BLaER1 treated with 17β-estradiol and CSF1 and Interleukin-3, amounts not matched to agents 10 nM and 100 nM (cell line): Measurements from ENCODE around the gene MINDY4.

Experiments
- H3K27ac ChIP-seq, 11 experiments: shearing (Covaris generic); formaldehyde crosslinking; 2 replicates each; pipeline ENCODE4 v1.8.1; 2022
- H3K27me3 ChIP-seq, 11 experiments: shearing (Covaris generic); formaldehyde crosslinking; 2 replicates each; pipeline ENCODE4 v1.8.1; 2022
- H3K36me3 ChIP-seq, 11 experiments: shearing (Covaris generic); formaldehyde crosslinking; 2 replicates each; pipeline ENCODE4 v1.8.1; 2022
- H3K4me1 ChIP-seq, 10 experiments: shearing (Covaris generic); formaldehyde crosslinking; 2 replicates each; pipeline ENCODE4 v1.8.1; 2022
- H3K4me2 ChIP-seq, 11 experiments: shearing (Covaris generic); formaldehyde crosslinking; 2 replicates each; pipeline ENCODE4 v1.8.1; 2022
- H3K4me3 ChIP-seq, 10 experiments: shearing (Covaris generic); formaldehyde crosslinking; 2 replicates each; pipeline ENCODE4 v1.8.1; 2022
- H3K9ac ChIP-seq, 11 experiments: shearing (Covaris generic); formaldehyde crosslinking; 2 replicates each; pipeline ENCODE4 v1.8.1; 2022
- H3K9me3 ChIP-seq, 11 experiments: shearing (Covaris generic); formaldehyde crosslinking; replicated peaks in 1 of 11; 2 replicates each; pipeline ENCODE4 v1.8.1; 2022
- H4K20me1 ChIP-seq, 11 experiments: shearing (Covaris generic); formaldehyde crosslinking; 2 replicates each; pipeline ENCODE4 v1.8.1; 2022
- Cebpa-rat ChIP-seq, 11 experiments: shearing (Covaris generic); IDR thresholded peaks; 2 replicates each; pipeline ENCODE4 v1.8.1; 2022

The MINDY4 gene

DNA sequence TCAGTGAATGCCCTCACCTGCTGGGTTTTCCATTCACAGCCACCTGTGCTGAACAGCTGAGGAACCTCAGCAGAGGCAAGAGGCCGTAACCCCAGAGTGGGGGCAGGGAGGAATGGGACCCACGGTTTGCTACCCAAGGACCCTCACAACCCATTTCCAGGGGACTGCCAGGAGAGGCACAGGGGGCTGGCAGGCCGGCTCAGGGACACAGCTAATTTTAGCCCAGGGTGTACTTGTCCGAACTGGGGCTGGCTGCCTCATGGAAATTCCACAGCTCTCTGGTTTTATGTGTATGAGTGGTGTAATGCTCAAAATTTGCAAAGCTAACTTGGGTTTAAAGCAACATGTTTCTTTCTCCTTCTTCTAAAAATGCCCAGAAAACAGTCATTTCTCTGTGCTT is 42.2 kb downstream of the MINDY4 start:
- H3K4me2 ChIP-seq, result no peak overlapping the region
- TF ChIP-seq Cebpa-rat (IDR thresholded peaks at IDR 0.05), result no peak
- H3K9me3 ChIP-seq, result no peaks in the 10 kb centered on the region
- 0 out of 20 replicates have a peak, but pooled peaks cover 0 to 6% (median 0%) of the 10 kb centered on the region in 10 experiments for H3K4me1 ChIP-seq
- no peaks in the 10 kb centered on the region for H3K36me3 ChIP-seq
- no peaks in the 10 kb centered on the region for H3K27me3 ChIP-seq
- no peak overlapping the region for H3K9ac ChIP-seq
- no peak overlapping the region for H3K27ac ChIP-seq
- no peaks in the 10 kb centered on the region; a peak in 1 of 22 replicates for H4K20me1 ChIP-seq
- H3K4me3 ChIP-seq, result no peak overlapping the region

DNA sequence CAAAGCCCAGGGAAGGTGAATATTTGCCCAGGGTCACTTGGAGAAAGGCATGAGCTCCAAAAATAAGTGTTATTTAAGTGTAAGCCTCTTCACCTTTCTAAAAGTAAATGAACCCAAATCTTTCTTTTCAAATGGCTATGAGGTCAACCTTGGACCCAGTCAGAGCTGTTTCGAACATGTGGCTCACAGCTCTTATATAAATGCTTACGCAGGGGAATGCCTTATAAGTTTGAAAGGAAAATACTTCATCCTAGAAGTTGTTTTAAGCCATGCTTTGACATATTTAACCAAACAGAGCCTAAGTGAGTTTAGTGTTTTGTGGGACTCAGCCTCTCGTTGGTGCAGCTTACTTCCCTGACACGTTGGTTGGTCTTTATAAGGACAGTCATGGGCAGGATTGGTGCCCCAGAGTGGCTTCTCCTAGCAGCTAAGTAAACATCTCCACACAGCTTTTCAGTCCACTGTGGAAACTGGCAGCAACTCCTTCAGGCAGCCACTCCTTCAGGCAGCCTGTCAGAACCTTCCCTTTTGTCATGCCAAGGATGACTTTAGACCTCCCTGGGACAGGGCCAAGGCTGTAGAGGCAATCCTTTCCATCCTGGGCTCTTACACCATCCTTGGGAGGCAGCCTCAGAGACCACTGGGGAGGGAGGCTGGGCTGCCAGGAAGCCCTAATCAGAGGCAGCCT is 43.6 kb downstream of the MINDY4 start:
- Histone ChIP-seq H4K20me1 (no peaks in the 10 kb centered on the region; a peak in 1 of 22 replicates), H3K36me3 (no peaks in the 10 kb centered on the region), H3K27ac (no peak overlapping the region), H3K4me2 (no peak overlapping the region), H3K4me1 (0 out of 20 replicates have a peak, but pooled peaks cover 0 to 6% (median 0%) of the 10 kb centered on the region in 10 experiments), H3K9me3 (no peaks in the 10 kb centered on the region), H3K27me3 (no peaks in the 10 kb centered on the region), H3K9ac (no peak overlapping the region), H3K4me3 (no peak overlapping the region)
- TF ChIP-seq Cebpa-rat (IDR thresholded peaks at IDR 0.05), result no peak

GRCh38 chr7:30815388-30815854 is 44.2 kb downstream of the MINDY4 start:
- Histone ChIP-seq H4K20me1 (no peaks in the 10 kb centered on the region; a peak in 1 of 22 replicates), H3K4me2 (no peak overlapping the region), H3K9me3 (no peaks in the 10 kb centered on the region), H3K36me3 (no peaks in the 10 kb centered on the region), H3K27ac (no peak overlapping the region), H3K4me3 (no peak overlapping the region), H3K9ac (no peak overlapping the region), H3K27me3 (no peaks in the 10 kb centered on the region), H3K4me1 (0 out of 20 replicates have a peak, but pooled peaks cover 0 to 6% (median 0%) of the 10 kb centered on the region in 10 experiments)
- TF ChIP-seq Cebpa-rat (IDR thresholded peaks at IDR 0.05), result no peak

- H3K4me2 ChIP-seq, result no peak overlapping the region
- 0 out of 20 replicates have a peak, but pooled peaks cover 0 to 6% (median 0%) of the 10 kb centered on the region in 10 experiments for H3K4me1 ChIP-seq
- H3K27ac ChIP-seq, result no peak overlapping the region
- H3K9me3 ChIP-seq, result no peaks in the 10 kb centered on the region
- H3K9ac ChIP-seq, result no peak overlapping the region
- no peaks in the 10 kb centered on the region for H3K36me3 ChIP-seq
- no peak for TF ChIP-seq Cebpa-rat (IDR thresholded peaks at IDR 0.05)
- no peaks in the 10 kb centered on the region; a peak in 1 of 22 replicates for H4K20me1 ChIP-seq
- no peaks in the 10 kb centered on the region for H3K27me3 ChIP-seq
- no peak overlapping the region for H3K4me3 ChIP-seq
Measured at GRCh38 chr7:30815951-30816644, 44.9 kb downstream of the MINDY4 start.

DNA sequence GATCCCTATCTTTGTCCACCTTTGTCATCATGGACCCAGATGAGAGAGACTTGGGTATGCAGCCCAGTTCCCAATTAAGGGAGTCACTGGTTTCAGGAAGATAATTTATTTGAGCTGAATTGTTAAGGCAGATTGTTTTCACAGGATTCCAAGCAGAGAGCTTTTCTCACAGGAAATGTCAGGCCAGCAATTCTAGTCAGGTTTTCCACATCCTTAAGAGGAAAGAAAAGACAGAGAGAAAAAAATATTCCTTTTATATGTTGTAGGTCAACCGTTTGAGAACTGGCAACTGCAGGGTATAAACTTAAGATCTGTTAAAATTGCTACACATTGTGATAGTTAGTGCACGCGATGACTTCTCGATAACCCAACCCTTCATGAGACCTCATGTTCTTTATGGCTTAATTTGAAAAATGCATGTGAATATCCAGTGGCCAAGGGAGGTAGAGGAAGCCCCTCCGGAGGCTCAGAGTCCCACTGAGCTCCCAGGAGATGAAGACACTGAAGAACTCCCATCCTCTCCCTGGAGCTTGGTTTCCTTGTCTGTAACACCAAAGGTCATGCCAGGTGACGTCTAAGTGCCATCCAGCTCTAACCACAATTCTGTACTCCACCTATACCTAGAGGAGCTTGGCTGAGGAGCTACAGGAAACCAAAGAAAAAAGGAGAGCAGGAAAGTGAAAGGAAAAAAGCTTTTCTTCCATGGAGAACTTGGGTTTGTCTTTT is 45.6 kb downstream of the MINDY4 start:
- Histone ChIP-seq H3K27ac (no peak overlapping the region), H3K36me3 (no peaks in the 10 kb centered on the region), H3K9ac (no peak overlapping the region), H3K4me2 (no peak overlapping the region), H3K4me1 (0 out of 20 replicates have a peak, but pooled peaks cover 0 to 6% (median 0%) of the 10 kb centered on the region in 10 experiments), H4K20me1 (no peaks in the 10 kb centered on the region; a peak in 1 of 22 replicates), H3K4me3 (no peak overlapping the region), H3K27me3 (no peaks in the 10 kb centered on the region), H3K9me3 (no peaks in the 10 kb centered on the region)
- no peak for TF ChIP-seq Cebpa-rat (IDR thresholded peaks at IDR 0.05)

DNA sequence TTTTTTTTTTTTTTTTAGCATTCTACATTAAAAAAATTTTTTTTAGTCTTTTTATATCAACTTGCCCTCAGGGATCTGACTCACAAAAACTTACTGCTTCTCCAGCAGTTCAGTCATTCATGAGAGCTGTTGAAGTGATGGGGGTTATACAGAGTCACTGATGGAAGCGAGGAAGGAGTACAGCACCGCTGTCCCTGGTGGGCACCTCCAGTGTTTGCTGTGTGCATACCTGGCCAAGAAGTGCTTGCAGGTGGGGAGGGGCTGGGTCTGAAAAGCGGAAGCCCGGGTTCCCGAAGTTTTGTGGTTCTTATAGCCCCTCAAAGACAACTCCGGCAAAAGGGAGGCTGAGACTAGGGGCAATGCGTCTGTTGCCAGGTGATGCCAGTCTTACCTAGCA is 46.2 kb downstream of the MINDY4 start:
- Histone ChIP-seq H3K4me2 (no peak overlapping the region), H3K9ac (no peak overlapping the region)
- TF ChIP-seq Cebpa-rat (IDR thresholded peaks at IDR 0.05), result no peak

DNA sequence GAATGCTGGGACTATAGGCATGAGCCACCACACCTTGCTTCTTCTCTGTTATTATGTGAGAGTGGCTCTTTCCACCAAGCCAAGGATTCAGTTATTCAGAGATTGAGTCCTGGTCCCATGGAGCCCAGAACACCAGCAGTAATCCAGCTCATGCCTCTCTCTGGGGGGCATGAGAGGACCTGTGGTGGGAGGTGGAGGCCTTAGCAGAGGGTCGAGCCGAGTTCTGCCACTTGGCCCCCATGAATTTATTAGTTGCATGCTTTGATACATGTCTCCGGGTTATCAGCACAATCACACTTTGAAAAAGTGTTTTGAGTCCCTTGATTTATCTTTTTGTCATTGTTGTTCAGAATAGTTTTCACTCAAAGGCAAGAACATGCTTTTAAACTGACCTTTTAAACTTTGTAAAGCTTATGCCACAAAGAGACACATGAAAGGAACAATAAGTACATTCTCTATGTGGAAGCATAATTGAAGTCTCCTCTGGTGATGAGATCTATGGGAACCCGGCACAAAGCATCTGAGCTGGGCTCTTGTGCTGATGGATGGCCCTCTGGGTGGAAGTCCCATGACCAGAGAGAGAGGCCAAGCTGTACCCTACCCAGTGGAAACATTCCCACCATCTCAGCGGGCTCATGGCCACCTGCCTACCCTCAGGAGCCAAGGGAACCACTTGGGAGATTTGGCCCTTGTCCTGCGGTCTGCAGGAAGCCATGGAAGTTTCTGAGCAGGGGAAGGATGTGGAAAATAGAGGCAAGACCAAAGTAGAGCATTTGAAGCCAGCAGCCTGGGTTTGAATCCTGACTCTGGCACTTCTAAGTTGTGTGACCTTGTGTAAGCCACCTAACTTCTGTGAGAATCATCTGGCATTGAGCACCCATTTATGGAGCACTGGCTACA is 53.9 kb downstream of the MINDY4 start:
- Histone ChIP-seq H3K4me2 (no peak overlapping the region), H3K27me3 (no peaks in the 10 kb centered on the region), H3K9ac (no peak overlapping the region), H3K36me3 (peaks cover 0 to 10% (median 0%) of the 10 kb centered on the region in 11 experiments; a peak in 4 of 22 replicates), H3K9me3 (peaks cover 4 to 15% (median 10%) of the 10 kb centered on the region in 11 experiments), H4K20me1 (no peaks in the 10 kb centered on the region), H3K4me1 (no peaks in the 10 kb centered on the region), H3K4me3 (no peak overlapping the region), H3K27ac (no peak overlapping the region)
- TF ChIP-seq Cebpa-rat (IDR thresholded peaks at IDR 0.05), result no peak

More for the DNA sequence above, 46.2 kb downstream of the MINDY4 start:
- Histone ChIP-seq H3K4me3 (no peak overlapping the region), H3K4me1 (0 out of 20 replicates have a peak, but pooled peaks cover 0 to 6% (median 0%) of the 10 kb centered on the region in 10 experiments), H3K36me3 (no peaks in the 10 kb centered on the region), H4K20me1 (no peaks in the 10 kb centered on the region; a peak in 1 of 22 replicates), H3K27ac (no peak overlapping the region), H3K9me3 (no peaks in the 10 kb centered on the region), H3K27me3 (no peaks in the 10 kb centered on the region)

DNA sequence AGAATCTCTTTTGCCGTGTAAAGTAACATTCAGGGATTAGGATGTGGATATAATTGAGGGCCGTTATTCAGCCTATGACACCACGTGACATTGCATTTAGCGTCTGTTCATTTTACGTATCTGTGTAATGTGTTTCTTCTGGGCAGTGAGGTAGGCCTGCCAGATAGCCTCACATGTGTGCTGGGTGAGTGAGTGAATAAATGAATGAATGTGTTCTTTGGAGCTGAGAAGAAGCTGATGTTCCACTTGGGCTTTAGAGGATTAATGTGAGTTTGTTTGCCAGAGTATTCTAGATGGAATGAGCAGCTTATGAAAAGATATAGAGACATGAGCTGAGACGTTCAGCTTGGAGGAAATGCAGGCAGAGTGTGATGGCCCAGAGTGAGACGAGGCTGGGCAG is 55.0 kb downstream of the MINDY4 start:
- Histone ChIP-seq H3K36me3 (peaks cover 0 to 14% (median 4%) of the 10 kb centered on the region in 11 experiments; a peak in 4 of 22 replicates), H3K27ac (no peak overlapping the region), H3K4me3 (no peak overlapping the region), H3K9me3 (peaks cover 16 to 26% (median 21%) of the 10 kb centered on the region in 11 experiments), H4K20me1 (no peaks in the 10 kb centered on the region), H3K4me1 (no peaks in the 10 kb centered on the region), H3K4me2 (no peak overlapping the region), H3K9ac (no peak overlapping the region), H3K27me3 (no peaks in the 10 kb centered on the region)
- no peak for TF ChIP-seq Cebpa-rat (IDR thresholded peaks at IDR 0.05)
